A549 (cell line): ENCODE results near the gene DEPDC1B.

Source experiments
- CEBPB ChIP-seq, 2 experiments: fragments of >200 bp in 1 of 2; sonication (Bioruptor Twin) in 1 of 2; formaldehyde crosslinking in 1 of 2; IDR thresholded peaks; 2 replicates each; pipeline ENCODE4 v1.6.1; 2012 to 2016
- CHD2 ChIP-seq: fragments of 150-350 bp; IDR thresholded peaks from 2 replicates; pipeline ENCODE4 v1.6.1; 2014; ENCODE audit warnings: low read length; ENCODE audit not compliant: partially characterized antibody
- ESRRA ChIP-seq: fragments of 150-350 bp; IDR thresholded peaks from 2 replicates; pipeline ENCODE4 v1.6.1; 2014; ENCODE audit warnings: mild to moderate bottlenecking, low read length, borderline replicate concordance
- HDAC2 ChIP-seq: fragments of 200-600 bp; sonication (generic); IDR thresholded peaks from 2 replicates; pipeline ENCODE4 v1.6.1; 2016
- JUN ChIP-seq, 2 experiments: fragments of >200 bp; sonication (Bioruptor Twin); formaldehyde crosslinking; IDR thresholded peaks; 2 replicates in 1 of 2; 3 replicates in 1 of 2; pipeline ENCODE4 v1.6.1; 2016 to 2017
- KDM1A ChIP-seq: fragments of 200-600 bp; sonication (generic); IDR thresholded peaks from 2 replicates; pipeline ENCODE4 v1.6.1; 2016; ENCODE audit warnings: low read depth, mild to moderate bottlenecking
- MYC ChIP-seq: IDR thresholded peaks from 2 replicates; pipeline ENCODE4 v1.6.1; 2012; ENCODE audit warnings: mild to moderate bottlenecking, inconsistent platforms, low read length, improper control_type of control experiment, borderline replicate concordance
- POLR2A ChIP-seq: IDR thresholded peaks from 2 replicates; pipeline ENCODE4 v1.6.1; 2012; ENCODE audit warnings: mild to moderate bottlenecking, low read length
- RAD21 ChIP-seq, 2 experiments: fragments of >200 bp in 1 of 2; sonication (Bioruptor Twin) in 1 of 2; formaldehyde crosslinking in 1 of 2; IDR thresholded peaks in 1 of 2; conservative IDR thresholded peaks in 1 of 2; 2 replicates in 1 of 2; 3 replicates in 1 of 2; pipeline ENCODE4 v1.6.1; 2012 to 2018; ENCODE audit warnings: inconsistent platforms in 1 of 2
- SMC3 ChIP-seq: fragments of >200 bp; sonication (Bioruptor Twin); formaldehyde crosslinking; IDR thresholded peaks from 3 replicates; pipeline ENCODE4 v1.6.1; 2018; ENCODE audit warnings: inconsistent platforms
- SREBF2 ChIP-seq: fragments of 450-650 bp; IDR thresholded peaks from 2 replicates; pipeline ENCODE4 v1.6.1; 2014; ENCODE audit warnings: mild to moderate bottlenecking, moderate library complexity
- ZC3H11A ChIP-seq: fragments of 450-650 bp; IDR thresholded peaks from 2 replicates; pipeline ENCODE4 v1.6.1; 2014; ENCODE audit warnings: antibody characterized with exemption, mild to moderate bottlenecking
- TF ChIP-seq, protein P1 (sequence below): fragments of >200 bp; sonication (Bioruptor Twin); formaldehyde crosslinking; IDR thresholded peaks from 3 replicates; pipeline ENCODE4 v1.5.1; 2016
- TF ChIP-seq, protein P2 (sequence below): fragments of 450-650 bp; IDR thresholded peaks from 2 replicates; pipeline ENCODE4 v1.6.1; 2014; ENCODE audit warnings: antibody characterized with exemption

DNA sequence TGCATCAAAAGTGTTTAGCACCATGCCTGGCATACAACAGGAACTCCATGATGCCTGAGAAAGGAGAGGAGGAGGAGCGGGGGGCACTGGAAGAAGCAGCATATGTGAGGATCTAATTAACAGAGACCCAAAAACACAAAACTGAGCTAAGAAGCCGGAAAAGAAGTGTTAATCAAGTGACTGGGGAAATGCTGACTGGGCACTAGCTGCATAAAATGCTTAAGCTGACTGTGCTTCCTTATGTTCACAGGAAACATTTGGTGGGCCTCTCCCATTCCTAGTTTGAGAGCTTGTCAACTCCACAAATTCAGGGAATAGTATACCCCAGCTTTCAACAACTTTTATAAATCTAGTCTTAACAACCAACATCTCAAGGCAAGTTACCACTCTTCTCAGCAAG, 26.6 kb downstream of the DEPDC1B start:
- TF ChIP-seq POLR2A = no peak
- no peak for TF ChIP-seq RAD21 (conservative IDR thresholded peaks at IDR 0.05 in 1 of 2, IDR thresholded peaks at IDR 0.05 in 1 of 2)
- TF ChIP-seq HDAC2 = no peak
- TF ChIP-seq SMC3 = no peak
- TF ChIP-seq, protein P1, sequence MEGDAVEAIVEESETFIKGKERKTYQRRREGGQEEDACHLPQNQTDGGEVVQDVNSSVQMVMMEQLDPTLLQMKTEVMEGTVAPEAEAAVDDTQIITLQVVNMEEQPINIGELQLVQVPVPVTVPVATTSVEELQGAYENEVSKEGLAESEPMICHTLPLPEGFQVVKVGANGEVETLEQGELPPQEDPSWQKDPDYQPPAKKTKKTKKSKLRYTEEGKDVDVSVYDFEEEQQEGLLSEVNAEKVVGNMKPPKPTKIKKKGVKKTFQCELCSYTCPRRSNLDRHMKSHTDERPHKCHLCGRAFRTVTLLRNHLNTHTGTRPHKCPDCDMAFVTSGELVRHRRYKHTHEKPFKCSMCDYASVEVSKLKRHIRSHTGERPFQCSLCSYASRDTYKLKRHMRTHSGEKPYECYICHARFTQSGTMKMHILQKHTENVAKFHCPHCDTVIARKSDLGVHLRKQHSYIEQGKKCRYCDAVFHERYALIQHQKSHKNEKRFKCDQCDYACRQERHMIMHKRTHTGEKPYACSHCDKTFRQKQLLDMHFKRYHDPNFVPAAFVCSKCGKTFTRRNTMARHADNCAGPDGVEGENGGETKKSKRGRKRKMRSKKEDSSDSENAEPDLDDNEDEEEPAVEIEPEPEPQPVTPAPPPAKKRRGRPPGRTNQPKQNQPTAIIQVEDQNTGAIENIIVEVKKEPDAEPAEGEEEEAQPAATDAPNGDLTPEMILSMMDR = no peak
- no peak for TF ChIP-seq JUN (IDR thresholded peaks at IDR 0.05)
- TF ChIP-seq MYC = no peak
- TF ChIP-seq ZC3H11A = no peak
- no peak for TF ChIP-seq SREBF2
- TF ChIP-seq CHD2 = no peak
- TF ChIP-seq, protein P2, sequence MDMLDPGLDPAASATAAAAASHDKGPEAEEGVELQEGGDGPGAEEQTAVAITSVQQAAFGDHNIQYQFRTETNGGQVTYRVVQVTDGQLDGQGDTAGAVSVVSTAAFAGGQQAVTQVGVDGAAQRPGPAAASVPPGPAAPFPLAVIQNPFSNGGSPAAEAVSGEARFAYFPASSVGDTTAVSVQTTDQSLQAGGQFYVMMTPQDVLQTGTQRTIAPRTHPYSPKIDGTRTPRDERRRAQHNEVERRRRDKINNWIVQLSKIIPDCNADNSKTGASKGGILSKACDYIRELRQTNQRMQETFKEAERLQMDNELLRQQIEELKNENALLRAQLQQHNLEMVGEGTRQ = no peak
- no peak for TF ChIP-seq ESRRA
- no peak for TF ChIP-seq CEBPB (IDR thresholded peaks at IDR 0.05)
- TF ChIP-seq KDM1A = no peak
